GM12873 (cell line): ENCODE data around the gene CYP19A1.

Source experiments
- CTCF ChIP-seq: IDR thresholded peaks from 2 replicates; pipeline ENCODE4 v1.5.1; 2012; ENCODE audit warnings: low read depth, mild to moderate bottlenecking, moderate library complexity, low read length, control low read depth; ENCODE audit not compliant: insufficient read depth; ENCODE audit errors: missing control alignments

CYP19A1 gene

GRCh38 chr15:51334011-51334451, 4.4 kb downstream of the CYP19A1 start:
- no peak for TF ChIP-seq CTCF

- no peak for TF ChIP-seq CTCF
These were observed 4.8 kb downstream of the CYP19A1 start for GRCh38 chr15:51333571-51333970.

GRCh38 chr15:51332206-51333147, 5.9 kb downstream of the CYP19A1 start:
- TF ChIP-seq CTCF: no peak

- TF ChIP-seq CTCF: no peak
These were observed 7.3 kb downstream of the CYP19A1 start for GRCh38 chr15:51331141-51331540.

- TF ChIP-seq CTCF: no peak
These were observed 9.5 kb downstream of the CYP19A1 start for GRCh38 chr15:51328926-51329325.

GRCh38 chr15:51327081-51327480, 11.3 kb downstream of the CYP19A1 start:
- no peak for TF ChIP-seq CTCF

- no peak for TF ChIP-seq CTCF
These were observed 13.2 kb downstream of the CYP19A1 start for GRCh38 chr15:51325167-51325566.
